Activated gamma-delta T cell (primary cell): ENCODE results near the gene IQGAP3.
"Not testable (repeated sequence)": the region's sequence is repeated elsewhere in the genome, so short reads cannot be mapped to it uniquely, and the experiment has no call there.

Source experiments
- DNase-seq: peaks from one replicate; lab custom pipeline; 2025; lab: John Stamatoyannopoulos, UW
- total RNA-seq, 2 donors: gene quantifications; one replicate each; lab custom pipeline; 2026; lab: John Stamatoyannopoulos, UW

Gene IQGAP3
- total RNA-seq, result 0.26 to 0.92 reads per million in 2 donors

GRCh38 chr1:156571919-156572662 is at the start of gene IQGAP3:
Gene IQGAP3 (minus strand): TSS chr1:156572565. CDS start chr1:156572529, 36 bp downstream.
- peak; percentile 31 for DNase-seq

- DNase-seq, result no peak
Measured at GRCh38 chr1:156619582-156619955, 47.2 kb upstream of the IQGAP3 start.

- DNase-seq, result no peak
Measured at GRCh38 chr1:156618853-156619581, 46.7 kb upstream of the IQGAP3 start, which contains the start of gene HAPLN2. Gene HAPLN2 (plus strand): TSS chr1:156619415. CDS start chr1:156623491, 4,076 bp downstream.

GRCh38 chr1:156616463-156616862 is 44.1 kb upstream of the IQGAP3 start:
- DNase-seq, result no peak

GRCh38 chr1:156615946-156616345 is 43.6 kb upstream of the IQGAP3 start:
- DNase-seq, result no peak

- DNase-seq, result no peak
Measured at GRCh38 chr1:156612666-156613065, 40.3 kb upstream of the IQGAP3 start.

GRCh38 chr1:156610072-156610471 is 37.7 kb upstream of the IQGAP3 start:
- DNase-seq, result not testable (repeated sequence)

GRCh38 chr1:156608981-156609380 is 36.6 kb upstream of the IQGAP3 start:
- no peak for DNase-seq

- DNase-seq, result no peak
Measured at GRCh38 chr1:156608036-156608674, 35.8 kb upstream of the IQGAP3 start.

- not testable (repeated sequence) for DNase-seq
Measured at GRCh38 chr1:156607344-156607743, 35.0 kb upstream of the IQGAP3 start.

GRCh38 chr1:156602557-156602993 is 30.2 kb upstream of the IQGAP3 start:
- DNase-seq, result no peak

- no peak for DNase-seq
Measured at GRCh38 chr1:156601892-156602291, 29.5 kb upstream of the IQGAP3 start.

- DNase-seq, result no peak
Measured at GRCh38 chr1:156601122-156601830, 28.9 kb upstream of the IQGAP3 start, which contains the start of gene GPATCH4. Gene GPATCH4 (minus strand): TSS chr1:156601479.

GRCh38 chr1:156600733-156601121 is 28.4 kb upstream of the IQGAP3 start:
- DNase-seq, result no peak

GRCh38 chr1:156599811-156600210 is 27.4 kb upstream of the IQGAP3 start:
- DNase-seq, result no peak

GRCh38 chr1:156598731-156599432 is 26.5 kb upstream of the IQGAP3 start:
- DNase-seq, result no peak

GRCh38 chr1:156598125-156598524 is 25.8 kb upstream of the IQGAP3 start:
- DNase-seq, result no peak

- no peak for DNase-seq
Measured at GRCh38 chr1:156596426-156596825, 24.1 kb upstream of the IQGAP3 start.

GRCh38 chr1:156595016-156595415 is 22.7 kb upstream of the IQGAP3 start:
- no peak for DNase-seq

- DNase-seq, result no peak
Measured at GRCh38 chr1:156594190-156594589, 21.8 kb upstream of the IQGAP3 start.

- no peak for DNase-seq
Measured at GRCh38 chr1:156593661-156593989, 21.3 kb upstream of the IQGAP3 start.
